Panc1 (cell line): ENCODE measurements around the gene PLCG2. TPM values are rescaled to one million over a fixed set of nuclear protein-coding genes. Genes with fewer than 3 reads are reported as not detected.

Experiments
- ATAC-seq: fragments of 200-7000 bp; cut with Tn5 transposase; 2 replicates; pipeline ENCODE4 v1.9.1; 2020; ENCODE audit warnings: mild to moderate bottlenecking, moderate library complexity
- BruUV-seq: library from RNA; stranded (reverse); fragments of 400-500 nt; replicated peaks from 2 replicates; lab custom pipeline; 2021; lab: Mats Ljungman, UMichigan
- CTCF ChIA-PET: fragments of 300-600 bp; sonication (Branson Sonifier 250); formaldehyde crosslinking; loops from one replicate; lab custom pipeline; 2022; ENCODE audit warnings: antibody characterized with exemption; lab: Charles Lee
- POLR2A ChIA-PET: fragments of 300-600 bp; sonication (Branson Sonifier 250); formaldehyde crosslinking; loops from one replicate; lab custom pipeline; 2022; ENCODE audit warnings: antibody characterized with exemption; lab: Charles Lee
- DNase-seq: peaks from one replicate; pipeline ENCODE4 v3.0.0-alpha.2; 2010; ENCODE audit warnings: low read depth, low spot score
- H3K27ac ChIP-seq: 2 replicates; pipeline ENCODE4 v1.5.1; 2011; ENCODE audit warnings: mild to moderate bottlenecking, low read length, inconsistent platforms
- H3K27me3 ChIP-seq: fragments of 200-500 bp; sonication (Bioruptor generic); 2 replicates; pipeline ENCODE4 v1.6.0; 2014; ENCODE audit warnings: low read length, inconsistent platforms; ENCODE audit not compliant: control insufficient read depth, insufficient read depth
- H3K36me3 ChIP-seq: fragments of 200-500 bp; sonication (Bioruptor generic); 2 replicates; pipeline ENCODE4 v1.5.1; 2014; ENCODE audit warnings: inconsistent platforms, mild to moderate bottlenecking, low read length, moderate library complexity; ENCODE audit not compliant: control insufficient read depth, insufficient read depth
- H3K4me1 ChIP-seq: 2 replicates; pipeline ENCODE4 v1.5.1; 2011; ENCODE audit warnings: inconsistent platforms, mild to moderate bottlenecking, low read length, moderate library complexity; ENCODE audit not compliant: control insufficient read depth, insufficient read depth
- H3K4me3 ChIP-seq, 2 experiments: 2 replicates each; pipeline ENCODE4 v1.5.1; 2011 to 2012; ENCODE audit warnings: low read depth in 2 of 2, low read length in 2 of 2, mild to moderate bottlenecking in 2 of 2, inconsistent platforms in 1 of 2, moderate library complexity in 1 of 2
- H3K9me3 ChIP-seq: fragments of 200-500 bp; sonication (Bioruptor generic); 2 replicates; pipeline ENCODE4 v1.5.1; 2014; ENCODE audit warnings: low read depth, mild to moderate bottlenecking, inconsistent platforms, low read length, moderate library complexity; ENCODE audit not compliant: control insufficient read depth, insufficient read depth
- CTCF ChIP-seq: fragments of 450-650 bp; IDR thresholded peaks from 2 replicates; pipeline ENCODE4 v1.5.1; 2017; ENCODE audit warnings: mild to moderate bottlenecking
- POLR2AphosphoS5 ChIP-seq: IDR thresholded peaks from 2 replicates; pipeline ENCODE4 v1.6.1; 2012; ENCODE audit warnings: mild to moderate bottlenecking, low read depth, low read length, moderate library complexity
- SIN3A ChIP-seq: IDR thresholded peaks from 2 replicates; pipeline ENCODE4 v1.6.1; 2012; ENCODE audit warnings: low read depth, mild to moderate bottlenecking, low read length, moderate library complexity, borderline replicate concordance; ENCODE audit not compliant: insufficient read depth
- TCF7L2 ChIP-seq: IDR thresholded peaks from 2 replicates; pipeline ENCODE4 v1.6.1; 2011; ENCODE audit warnings: mild to moderate bottlenecking, low read depth, low read length, inconsistent platforms
- in situ Hi-C: cut with HindIII; loops from 2 replicates; pipeline ENCODE4 v1.10.0; 2016; ENCODE audit warnings: low sequenced_read_pairs, low pct_unique_long_range_greater_than_20kb
- intact Hi-C: fragments of 100-400 bp; cut with micrococcal nuclease; formaldehyde crosslinking; loops from one replicate; pipeline ENCODE4 v1.10.0; 2022; ENCODE audit not compliant: unreplicated experiment
- total RNA-seq: library from RNA; stranded (reverse); gene quantifications from one replicate; pipeline ENCODE4 v1.2.1, GENCODE V29; 2021; ENCODE audit not compliant: unreplicated experiment
- TF ChIP-seq, protein P1 (sequence below), 2 experiments: IDR thresholded peaks; 2 replicates each; pipeline ENCODE4 v1.6.1; 2011 to 2012; ENCODE audit warnings: low read depth in 2 of 2, control low read depth in 1 of 2, low read length in 1 of 2, mild to moderate bottlenecking in 1 of 2, moderate library complexity in 1 of 2; ENCODE audit not compliant: insufficient read depth in 1 of 2

PLCG2 gene
- total RNA-seq, 1 experiment from 2014 or later = 10.8 TPM

DNA sequence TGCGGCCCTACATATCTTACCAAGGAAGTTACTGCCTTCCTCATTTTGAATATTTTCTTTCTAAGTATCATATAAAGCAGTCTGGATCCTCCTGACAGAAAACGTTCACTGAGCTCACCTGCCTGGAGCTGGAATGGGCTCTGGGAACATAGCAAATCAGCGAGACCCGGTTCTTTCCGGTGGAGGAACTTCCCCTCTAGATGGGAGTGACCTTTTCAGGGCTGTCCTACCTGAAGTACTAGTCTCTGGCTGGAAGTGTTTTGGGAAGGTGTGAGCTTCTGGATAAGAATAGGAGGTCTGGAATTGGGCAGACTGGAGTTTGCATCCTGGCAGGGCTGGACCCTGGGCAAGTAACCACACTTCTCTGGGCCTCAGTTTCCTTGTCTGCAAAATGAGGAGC is 152.8 kb downstream of the PLCG2 start:
- in situ Hi-C loops (no loop called here), intact Hi-C loops (no loop called here)
- Histone ChIP-seq H3K27ac (no peak overlapping the region), H3K9me3 (no peaks in the 10 kb centered on the region), H3K4me1 (no peaks in the 10 kb centered on the region), H3K27me3 (no peaks in the 10 kb centered on the region), H3K4me3 (no peak overlapping the region), H3K36me3 (no peaks in the 10 kb centered on the region)
- DNase-seq (no peak), ATAC-seq (no peak)
- TF ChIP-seq CTCF = no peak
- TF ChIP-seq TCF7L2 = no peak
- TF ChIP-seq SIN3A = no peak
- no peak for TF ChIP-seq POLR2AphosphoS5
- TF ChIP-seq, protein P1, sequence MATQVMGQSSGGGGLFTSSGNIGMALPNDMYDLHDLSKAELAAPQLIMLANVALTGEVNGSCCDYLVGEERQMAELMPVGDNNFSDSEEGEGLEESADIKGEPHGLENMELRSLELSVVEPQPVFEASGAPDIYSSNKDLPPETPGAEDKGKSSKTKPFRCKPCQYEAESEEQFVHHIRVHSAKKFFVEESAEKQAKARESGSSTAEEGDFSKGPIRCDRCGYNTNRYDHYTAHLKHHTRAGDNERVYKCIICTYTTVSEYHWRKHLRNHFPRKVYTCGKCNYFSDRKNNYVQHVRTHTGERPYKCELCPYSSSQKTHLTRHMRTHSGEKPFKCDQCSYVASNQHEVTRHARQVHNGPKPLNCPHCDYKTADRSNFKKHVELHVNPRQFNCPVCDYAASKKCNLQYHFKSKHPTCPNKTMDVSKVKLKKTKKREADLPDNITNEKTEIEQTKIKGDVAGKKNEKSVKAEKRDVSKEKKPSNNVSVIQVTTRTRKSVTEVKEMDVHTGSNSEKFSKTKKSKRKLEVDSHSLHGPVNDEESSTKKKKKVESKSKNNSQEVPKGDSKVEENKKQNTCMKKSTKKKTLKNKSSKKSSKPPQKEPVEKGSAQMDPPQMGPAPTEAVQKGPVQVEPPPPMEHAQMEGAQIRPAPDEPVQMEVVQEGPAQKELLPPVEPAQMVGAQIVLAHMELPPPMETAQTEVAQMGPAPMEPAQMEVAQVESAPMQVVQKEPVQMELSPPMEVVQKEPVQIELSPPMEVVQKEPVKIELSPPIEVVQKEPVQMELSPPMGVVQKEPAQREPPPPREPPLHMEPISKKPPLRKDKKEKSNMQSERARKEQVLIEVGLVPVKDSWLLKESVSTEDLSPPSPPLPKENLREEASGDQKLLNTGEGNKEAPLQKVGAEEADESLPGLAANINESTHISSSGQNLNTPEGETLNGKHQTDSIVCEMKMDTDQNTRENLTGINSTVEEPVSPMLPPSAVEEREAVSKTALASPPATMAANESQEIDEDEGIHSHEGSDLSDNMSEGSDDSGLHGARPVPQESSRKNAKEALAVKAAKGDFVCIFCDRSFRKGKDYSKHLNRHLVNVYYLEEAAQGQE (IDR thresholded peaks at IDR 0.05; ENCODE audit: insufficient read depth in 1 of 2, low read depth in 2 of 2, low read length in 1 of 2) = no peak
- no TSS peak for BruUV-seq
- ChIA-PET POLR2A (no interaction called here), CTCF (no interaction called here)

- TF ChIP-seq POLR2AphosphoS5 (no peak), TCF7L2 (no peak), CTCF (no peak), SIN3A (no peak)
- TF ChIP-seq, protein P1 (IDR thresholded peaks at IDR 0.05; ENCODE audit: insufficient read depth in 1 of 2, low read depth in 2 of 2, low read length in 1 of 2) = no peak
- in situ Hi-C loops = no loop called here
- no TSS peak for BruUV-seq
- Histone ChIP-seq H3K27me3 (no peaks in the 10 kb centered on the region), H3K27ac (no peak overlapping the region), H3K4me1 (no peaks in the 10 kb centered on the region), H3K36me3 (no peaks in the 10 kb centered on the region), H3K4me3 (no peak overlapping the region), H3K9me3 (no peaks in the 10 kb centered on the region)
- no peak for DNase-seq
- POLR2A ChIA-PET = no interaction called here
- intact Hi-C loops = no loop called here
- no peak for ATAC-seq
- CTCF ChIA-PET = no interaction called here
Observed at GRCh38 chr16:81932668-81933067, 153.6 kb downstream of the PLCG2 start.
